ENCODE measurements around the gene CPVL.

DNA sequence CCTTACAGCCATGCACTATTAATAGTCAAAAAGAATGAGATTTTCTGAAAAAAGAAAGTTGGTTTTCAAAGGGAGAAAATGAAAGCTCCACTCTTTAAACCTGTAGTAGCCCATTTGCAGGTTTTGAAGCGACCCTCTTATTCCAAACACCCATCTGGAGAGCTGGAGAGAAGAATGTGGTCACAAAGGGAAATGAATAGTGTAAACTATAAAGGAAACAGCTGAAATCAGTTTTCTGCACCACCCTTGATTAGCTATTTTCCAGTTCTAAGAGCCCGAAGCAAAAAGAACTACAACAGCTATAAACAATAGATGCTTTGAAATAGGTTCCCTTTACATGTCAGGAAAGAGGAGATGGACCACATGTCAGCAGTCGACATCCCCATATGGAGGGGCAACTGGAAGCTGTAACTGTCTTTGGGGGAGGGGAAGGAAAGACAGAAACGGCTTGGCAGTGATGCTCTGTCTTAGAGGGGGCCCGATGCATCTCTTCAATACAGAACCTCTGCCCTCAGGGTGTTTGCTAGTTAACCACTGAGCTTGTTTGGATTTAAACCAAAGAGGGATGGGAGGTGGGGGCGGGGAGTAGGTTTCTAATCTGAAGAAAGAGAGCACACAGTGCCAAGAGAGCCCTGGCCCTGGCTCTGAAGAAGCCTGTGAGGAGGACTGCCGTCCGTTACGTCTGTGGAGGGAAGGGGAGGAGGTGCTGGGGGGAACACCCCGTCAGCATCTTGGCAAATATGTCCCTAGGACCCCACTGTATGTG lies 55.3 kb downstream of the CPVL start:
- no peak for TF ChIP-seq EZH2 (IDR thresholded peaks at IDR 0.05; ENCODE audit: low read length, missing control alignments)
- TF ChIP-seq, protein P1, sequence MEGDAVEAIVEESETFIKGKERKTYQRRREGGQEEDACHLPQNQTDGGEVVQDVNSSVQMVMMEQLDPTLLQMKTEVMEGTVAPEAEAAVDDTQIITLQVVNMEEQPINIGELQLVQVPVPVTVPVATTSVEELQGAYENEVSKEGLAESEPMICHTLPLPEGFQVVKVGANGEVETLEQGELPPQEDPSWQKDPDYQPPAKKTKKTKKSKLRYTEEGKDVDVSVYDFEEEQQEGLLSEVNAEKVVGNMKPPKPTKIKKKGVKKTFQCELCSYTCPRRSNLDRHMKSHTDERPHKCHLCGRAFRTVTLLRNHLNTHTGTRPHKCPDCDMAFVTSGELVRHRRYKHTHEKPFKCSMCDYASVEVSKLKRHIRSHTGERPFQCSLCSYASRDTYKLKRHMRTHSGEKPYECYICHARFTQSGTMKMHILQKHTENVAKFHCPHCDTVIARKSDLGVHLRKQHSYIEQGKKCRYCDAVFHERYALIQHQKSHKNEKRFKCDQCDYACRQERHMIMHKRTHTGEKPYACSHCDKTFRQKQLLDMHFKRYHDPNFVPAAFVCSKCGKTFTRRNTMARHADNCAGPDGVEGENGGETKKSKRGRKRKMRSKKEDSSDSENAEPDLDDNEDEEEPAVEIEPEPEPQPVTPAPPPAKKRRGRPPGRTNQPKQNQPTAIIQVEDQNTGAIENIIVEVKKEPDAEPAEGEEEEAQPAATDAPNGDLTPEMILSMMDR (conservative IDR thresholded peaks at IDR 0.05 in 1 of 2, IDR thresholded peaks at IDR 0.05 in 1 of 2; ENCODE audit: low read depth in 1 of 2, low read length in 2 of 2) = no peak

Measured in fibroblast of lung (primary cell).